ENCODE data around the gene C4BPB.

DNA sequence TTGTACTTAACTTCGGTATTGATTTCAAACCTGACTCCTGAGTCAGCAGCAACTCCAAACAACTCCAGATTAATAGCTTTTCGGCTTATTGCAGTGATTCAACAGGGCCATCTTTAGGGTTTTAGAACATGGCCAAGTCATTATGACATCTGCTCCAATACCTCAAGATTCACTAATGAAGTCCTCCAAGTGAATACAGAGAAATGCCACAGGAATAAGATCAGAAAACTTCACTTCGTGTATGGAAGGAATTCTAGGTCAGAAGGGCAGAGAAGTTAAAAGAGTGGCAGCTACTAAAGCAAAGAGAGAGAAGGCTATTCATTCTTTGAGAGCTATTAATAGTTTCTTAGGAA, 48.5 kb upstream of the C4BPB start:
- no peak for TF ChIP-seq POLR2AphosphoS5 (IDR thresholded peaks at IDR 0.05; ENCODE audit: low read depth, low read length)
- TF ChIP-seq TAF1 (IDR thresholded peaks at IDR 0.05; ENCODE audit: borderline replicate concordance, insufficient read depth, low read length): no peak
- TF ChIP-seq, protein P1, sequence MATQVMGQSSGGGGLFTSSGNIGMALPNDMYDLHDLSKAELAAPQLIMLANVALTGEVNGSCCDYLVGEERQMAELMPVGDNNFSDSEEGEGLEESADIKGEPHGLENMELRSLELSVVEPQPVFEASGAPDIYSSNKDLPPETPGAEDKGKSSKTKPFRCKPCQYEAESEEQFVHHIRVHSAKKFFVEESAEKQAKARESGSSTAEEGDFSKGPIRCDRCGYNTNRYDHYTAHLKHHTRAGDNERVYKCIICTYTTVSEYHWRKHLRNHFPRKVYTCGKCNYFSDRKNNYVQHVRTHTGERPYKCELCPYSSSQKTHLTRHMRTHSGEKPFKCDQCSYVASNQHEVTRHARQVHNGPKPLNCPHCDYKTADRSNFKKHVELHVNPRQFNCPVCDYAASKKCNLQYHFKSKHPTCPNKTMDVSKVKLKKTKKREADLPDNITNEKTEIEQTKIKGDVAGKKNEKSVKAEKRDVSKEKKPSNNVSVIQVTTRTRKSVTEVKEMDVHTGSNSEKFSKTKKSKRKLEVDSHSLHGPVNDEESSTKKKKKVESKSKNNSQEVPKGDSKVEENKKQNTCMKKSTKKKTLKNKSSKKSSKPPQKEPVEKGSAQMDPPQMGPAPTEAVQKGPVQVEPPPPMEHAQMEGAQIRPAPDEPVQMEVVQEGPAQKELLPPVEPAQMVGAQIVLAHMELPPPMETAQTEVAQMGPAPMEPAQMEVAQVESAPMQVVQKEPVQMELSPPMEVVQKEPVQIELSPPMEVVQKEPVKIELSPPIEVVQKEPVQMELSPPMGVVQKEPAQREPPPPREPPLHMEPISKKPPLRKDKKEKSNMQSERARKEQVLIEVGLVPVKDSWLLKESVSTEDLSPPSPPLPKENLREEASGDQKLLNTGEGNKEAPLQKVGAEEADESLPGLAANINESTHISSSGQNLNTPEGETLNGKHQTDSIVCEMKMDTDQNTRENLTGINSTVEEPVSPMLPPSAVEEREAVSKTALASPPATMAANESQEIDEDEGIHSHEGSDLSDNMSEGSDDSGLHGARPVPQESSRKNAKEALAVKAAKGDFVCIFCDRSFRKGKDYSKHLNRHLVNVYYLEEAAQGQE (IDR thresholded peaks at IDR 0.05; ENCODE audit: insufficient read depth in 1 of 2, low read depth in 2 of 2, low read length in 2 of 2): no peak
